Measurements from ENCODE around the gene ABCB10.
"Not testable (repeated sequence)": the region's sequence is repeated elsewhere in the genome, so short reads cannot be mapped to it uniquely, and the experiment has no call there.

Gene ABCB10

DNA sequence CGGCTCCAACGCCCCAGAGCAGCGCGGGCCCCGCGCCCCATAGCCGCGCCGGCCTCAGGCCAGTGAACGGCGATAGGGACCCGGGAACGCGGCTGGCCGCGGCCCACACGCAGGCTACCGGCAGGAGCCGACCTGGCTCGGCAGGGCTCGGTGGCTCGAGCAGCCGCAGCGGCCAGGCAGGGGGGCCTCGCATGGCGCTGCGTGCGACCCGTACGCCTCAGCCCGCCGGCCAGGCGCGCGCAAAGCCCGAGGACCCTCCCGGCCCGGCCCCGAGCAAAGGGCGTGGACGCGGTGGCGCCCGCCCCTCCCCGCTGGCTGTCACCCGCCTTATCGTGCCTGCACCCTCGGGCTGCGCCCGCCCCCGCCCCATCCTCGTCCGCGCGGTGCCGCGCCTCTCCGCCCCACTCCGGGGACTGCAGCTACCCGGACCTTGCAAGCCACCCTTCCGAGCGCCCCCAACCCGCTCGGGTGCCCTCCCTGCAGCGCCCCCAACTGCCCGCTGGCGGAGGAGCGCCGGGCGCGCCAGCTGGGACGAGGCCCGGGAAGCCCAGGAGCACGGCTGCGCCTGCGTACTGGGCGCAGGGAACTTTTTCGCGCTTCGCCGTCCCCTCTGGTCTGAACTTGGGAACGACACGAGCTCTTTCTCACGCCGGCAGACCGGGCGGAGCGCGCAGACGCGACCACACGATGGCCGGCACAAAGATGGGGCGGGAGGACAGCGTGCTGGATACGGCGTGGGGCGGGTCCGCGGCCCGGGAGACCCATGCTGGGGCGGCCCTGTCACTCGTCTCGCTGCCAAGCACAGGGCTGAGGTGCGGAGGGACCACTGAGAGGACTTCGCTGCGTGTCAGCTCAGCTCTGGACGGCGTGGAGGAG, at the start of gene ABCB10:
Gene ABCB10 (minus strand): TSS at position 248 of the 876 bp plus-strand sequence. CDS start 55 bp downstream, at position 193.
- DNase-seq (ENCODE audit: low read depth): peak; percentile 97

DNA sequence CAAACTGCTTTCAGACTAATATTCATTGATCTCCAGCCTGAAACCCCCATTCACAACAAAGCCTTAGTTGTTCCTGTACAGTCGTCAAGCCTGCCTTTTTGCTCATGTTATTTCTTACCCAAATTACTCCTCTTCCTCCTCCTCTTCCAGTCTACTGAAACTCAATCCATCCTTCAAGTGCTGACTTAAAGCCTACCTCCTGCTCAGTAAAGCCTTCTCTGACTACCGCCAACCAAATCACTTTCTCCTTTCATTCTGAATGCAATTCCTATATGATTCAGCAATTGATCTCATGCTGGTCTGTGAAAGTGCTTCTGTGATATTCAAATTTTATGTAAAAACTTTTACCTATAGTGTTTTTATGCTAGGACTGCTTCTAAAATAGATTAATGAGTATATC, 48.9 kb upstream of the ABCB10 start:
- DNase-seq (ENCODE audit: low read depth): no peak

DNA sequence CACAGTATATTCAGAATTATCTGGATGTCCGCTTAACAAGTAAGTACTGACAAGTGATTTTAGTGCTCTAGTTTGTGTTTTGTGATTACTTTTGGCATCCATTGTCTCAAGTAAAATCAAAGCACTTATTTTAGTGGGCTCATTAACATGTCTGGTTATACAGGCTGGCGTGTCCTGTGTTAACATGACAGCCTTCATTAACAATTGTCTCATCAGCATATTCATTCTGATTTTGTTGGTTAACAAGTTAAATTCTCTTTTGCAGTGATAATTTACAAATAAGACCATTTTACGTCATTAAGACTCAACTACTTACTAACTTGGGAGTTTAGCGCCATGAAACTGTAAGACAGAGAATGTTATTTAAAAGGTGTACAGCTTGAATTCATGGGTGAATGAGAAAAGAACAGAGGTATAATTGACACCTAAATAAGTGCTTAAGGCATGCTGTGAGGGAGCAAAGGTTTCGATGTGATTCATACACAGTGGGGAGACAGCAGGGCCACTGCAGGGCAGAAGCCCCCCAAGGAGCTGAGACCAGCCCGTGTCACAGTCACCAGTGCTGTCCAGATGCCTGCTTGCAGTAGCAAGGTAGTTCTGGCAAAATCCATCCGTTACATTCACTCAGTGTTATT, 45.0 kb upstream of the ABCB10 start:
- no peak for DNase-seq (ENCODE audit: low read depth)

DNA sequence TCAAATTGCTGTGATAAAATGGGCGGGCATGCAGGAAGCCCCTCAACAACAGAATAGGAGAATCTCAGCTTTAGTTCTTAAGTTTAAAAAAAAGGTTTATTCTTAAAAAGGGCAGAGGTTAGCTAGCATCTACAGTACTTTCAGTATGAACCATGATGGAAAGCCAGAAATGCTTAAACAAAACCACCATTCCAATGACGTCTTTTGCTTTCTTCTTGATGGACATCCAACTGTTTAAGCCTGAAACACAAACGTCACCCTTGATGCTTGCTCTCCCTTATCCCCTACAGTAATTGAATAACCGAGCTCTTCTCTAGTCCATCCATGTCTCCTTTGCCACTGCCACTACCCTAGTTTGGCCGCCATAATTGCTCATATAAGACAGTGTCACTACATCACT, 41.7 kb upstream of the ABCB10 start:
- no peak for DNase-seq (ENCODE audit: low read depth)

DNA sequence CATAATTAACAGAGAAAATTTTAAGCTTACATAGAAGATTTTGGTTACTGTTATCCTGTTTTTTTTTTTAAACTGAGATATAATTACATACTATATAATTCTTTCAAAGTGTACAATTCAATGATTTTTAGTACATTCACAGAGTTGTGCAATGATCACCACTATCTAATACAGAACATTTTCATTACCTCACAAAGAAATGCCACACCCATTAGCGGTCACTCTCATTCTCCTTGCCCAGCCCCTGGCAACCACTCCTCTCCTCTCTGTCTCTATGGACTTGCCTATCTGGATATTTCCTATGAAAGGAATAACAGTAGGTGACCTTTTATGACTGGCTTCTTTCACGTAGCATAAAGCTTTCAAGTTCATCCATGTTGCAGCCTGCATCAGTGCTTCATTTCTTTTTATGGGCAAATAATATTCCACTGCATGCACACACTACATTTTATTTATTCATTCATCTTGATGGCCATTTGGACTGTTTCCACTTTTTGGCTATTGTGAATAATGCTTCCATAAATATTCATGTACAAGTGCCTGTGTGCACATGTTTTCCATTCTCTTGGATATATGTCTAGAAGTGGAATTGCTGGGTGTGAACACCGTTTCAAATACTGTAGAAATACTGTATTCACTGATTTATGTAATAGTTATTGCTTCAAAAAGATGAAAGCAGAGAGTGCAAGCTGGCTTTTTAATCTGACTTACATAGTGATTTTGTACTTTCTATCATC, 40.9 kb upstream of the ABCB10 start:
- DNase-seq (ENCODE audit: low read depth): peak; percentile 10

DNA sequence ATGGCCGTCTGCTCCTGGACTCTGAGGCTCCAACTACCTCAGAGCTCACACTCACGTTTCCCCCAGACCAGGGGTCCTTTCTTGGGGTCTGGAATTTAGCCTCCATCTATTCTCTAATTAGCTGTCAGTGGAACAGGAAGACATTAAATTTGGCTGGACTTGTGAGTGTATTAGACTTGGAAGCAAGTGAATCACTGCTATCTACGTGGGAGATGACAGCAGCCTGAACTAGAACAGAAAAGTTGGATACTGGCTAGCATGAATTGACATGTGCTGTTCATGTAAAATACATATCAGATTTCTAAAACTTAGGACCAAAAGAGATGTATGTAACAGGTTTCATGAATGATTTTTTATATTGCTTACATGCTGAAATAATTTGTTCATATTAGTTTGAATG, 39.4 kb upstream of the ABCB10 start:
- DNase-seq (ENCODE audit: low read depth): peak; percentile 69

DNA sequence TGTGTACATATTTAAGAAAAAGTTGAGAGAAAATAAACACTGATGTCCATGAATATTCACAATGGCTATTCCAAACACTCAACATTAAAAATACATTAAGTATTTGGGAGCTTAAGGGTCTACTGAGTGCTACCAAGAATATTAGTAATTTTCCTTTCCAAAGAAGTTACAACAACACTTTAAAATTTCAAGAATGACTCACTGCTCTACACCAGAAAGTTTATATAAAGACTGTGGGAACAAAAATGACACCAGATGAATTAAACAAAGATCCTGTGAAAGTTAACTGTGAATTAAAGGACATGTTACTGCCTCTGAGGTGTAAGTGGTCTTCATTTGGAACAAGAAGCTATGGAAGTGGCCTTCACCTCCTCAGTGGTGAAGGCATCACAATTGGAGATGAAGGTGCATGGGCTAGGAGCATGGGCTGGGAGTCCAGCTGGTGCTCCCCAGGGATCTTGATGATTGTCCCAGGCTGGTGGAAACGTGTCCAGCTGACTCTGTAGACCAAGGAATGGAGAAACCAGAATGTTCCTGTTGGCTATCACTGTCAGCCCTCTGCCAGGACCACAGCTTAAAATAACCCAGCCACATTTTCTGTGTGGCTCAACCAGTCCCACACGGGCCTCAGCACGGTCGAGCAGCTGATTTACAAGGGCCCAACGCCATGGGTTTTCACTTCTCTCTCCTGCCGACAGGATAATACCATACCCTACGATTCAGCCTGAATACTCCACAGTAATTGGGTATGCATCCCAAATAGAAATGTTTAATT, 38.6 kb upstream of the ABCB10 start:
- peak; percentile 76 for DNase-seq (ENCODE audit: low read depth)

DNA sequence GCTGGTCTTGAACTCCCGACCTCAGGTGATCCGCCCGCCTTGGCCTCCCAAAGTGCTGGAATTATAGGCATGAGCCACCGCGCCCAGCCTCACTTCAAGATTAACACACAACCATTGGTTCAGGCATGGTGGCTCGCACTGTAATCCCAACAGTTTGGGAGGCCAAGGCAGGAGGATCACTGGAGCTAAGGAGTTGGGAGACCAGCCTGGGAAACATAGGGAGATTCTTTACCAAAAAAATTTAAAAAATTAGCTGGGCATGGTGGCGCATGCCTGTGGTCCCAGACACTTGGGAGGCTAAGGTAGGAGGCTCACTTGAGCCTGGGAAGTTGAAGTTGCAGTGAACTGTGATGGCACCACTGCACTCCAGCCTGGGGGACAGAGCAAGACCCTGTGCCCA, 37.4 kb upstream of the ABCB10 start:
- DNase-seq (ENCODE audit: low read depth): not testable (repeated sequence)

DNA sequence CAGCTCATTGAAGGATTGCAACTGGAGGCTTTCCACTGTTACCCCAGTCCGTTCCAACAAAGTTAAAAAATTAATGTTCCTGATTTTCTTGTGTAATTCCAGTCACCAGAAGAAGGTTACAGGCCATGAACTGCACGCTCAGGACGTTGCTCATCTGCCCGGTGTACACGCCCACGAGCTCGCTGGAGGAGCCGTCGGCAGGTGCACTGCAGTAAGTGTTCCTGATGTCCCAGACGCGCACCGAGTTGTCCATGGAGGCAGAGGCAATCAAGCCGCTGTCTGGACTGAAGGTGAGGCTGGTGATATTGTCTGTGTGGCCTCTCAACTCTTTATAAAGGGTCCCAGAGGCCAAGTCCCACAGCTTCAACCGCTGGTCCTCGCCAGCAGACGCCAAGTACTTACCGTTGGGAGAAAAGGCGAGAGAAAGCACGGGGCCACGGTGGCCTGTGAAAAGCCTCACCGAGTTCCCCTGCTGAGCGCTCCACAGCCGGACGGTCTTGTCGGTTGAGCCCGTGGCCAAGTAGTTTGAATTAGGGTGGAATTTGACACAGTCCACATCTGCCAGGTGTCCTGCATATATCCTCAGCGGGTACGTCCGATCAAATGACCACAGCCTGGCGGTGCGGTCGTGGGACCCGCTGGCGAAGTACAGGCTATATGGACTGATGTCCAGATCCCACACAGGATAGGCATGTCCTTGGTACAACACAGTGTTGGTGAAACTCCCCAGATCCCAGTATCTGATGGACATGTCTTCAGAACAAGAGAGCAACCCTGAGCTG, 35.9 kb upstream of the ABCB10 start:
- no peak for DNase-seq (ENCODE audit: low read depth)

DNA sequence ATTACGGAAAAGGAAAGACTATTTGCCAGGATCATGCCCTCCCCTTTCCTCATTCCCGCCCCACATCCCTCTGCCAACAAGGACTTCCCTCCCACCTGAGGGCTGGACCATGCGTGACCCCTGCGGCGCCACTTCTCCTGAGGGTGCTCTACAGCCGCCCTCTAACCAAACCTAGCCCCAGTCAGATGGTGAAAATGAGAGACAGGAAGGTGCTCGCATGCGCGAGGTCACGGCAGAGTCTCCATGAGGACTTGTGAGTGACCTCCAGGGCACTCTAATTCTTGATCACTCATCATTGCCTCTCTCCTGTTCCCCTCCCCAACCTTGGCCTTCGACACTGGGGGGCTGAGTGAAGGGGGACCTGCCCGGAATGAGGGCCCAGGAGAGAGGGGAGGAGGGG, 35.3 kb upstream of the ABCB10 start:
- DNase-seq (ENCODE audit: low read depth): no peak

DNA sequence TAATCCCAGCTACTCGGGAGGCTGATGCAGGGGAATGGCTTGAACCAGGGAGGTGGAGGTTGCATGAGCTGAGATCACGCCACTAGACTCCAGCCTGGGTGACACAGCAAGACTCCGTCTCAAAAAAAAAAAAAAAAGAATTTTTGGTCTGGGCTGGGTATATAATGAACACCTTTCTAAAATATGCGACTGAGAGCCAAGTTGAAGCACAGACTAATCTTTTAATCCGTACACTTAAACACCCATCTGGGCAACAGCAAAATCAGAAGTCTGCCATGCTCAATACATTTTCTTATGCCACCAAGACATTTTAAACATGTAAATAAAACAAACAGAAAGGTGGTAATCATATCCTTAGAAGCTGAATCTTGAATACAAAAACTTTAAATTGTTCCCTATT, 31.6 kb upstream of the ABCB10 start:
- no peak for DNase-seq (ENCODE audit: low read depth)

DNA sequence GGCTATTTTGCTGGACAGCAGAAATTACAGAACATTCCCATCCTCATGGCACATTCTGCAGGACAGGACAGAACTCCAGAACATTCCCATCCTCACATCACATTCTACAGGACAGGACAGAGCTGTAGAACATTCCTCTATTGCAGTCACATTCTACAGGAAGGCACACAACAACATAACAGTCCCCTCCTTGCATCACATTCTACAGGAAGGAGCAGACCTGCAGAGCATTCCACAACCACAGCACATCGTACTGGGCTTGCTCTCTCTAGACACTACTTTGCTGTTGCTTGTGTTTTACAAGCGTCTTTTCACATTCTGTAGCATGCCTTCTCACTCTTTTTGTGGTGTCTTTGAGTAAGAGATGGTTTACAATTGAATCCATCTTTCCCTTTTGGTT, 26.8 kb upstream of the ABCB10 start:
- no peak for DNase-seq (ENCODE audit: low read depth)

DNA sequence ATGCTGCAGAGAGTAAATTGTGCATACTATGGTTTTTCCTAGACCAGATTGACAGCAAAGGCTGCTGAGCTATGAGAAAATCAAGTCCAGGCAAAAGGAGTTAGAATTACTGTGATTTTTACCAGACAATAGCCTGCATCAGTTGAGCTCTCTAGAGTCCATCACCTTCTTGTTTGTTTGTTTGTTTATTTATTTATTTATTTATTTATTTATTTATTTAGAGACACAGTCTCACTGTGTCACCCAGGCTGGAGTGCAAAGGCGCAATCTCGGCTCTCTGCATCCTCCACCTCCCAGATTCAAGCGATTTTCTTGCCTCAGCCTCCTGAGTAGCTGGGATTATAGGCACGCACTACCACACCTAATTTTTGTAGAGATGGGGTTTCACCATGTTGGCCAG, 24.2 kb upstream of the ABCB10 start:
- DNase-seq (ENCODE audit: low read depth): no peak

DNA sequence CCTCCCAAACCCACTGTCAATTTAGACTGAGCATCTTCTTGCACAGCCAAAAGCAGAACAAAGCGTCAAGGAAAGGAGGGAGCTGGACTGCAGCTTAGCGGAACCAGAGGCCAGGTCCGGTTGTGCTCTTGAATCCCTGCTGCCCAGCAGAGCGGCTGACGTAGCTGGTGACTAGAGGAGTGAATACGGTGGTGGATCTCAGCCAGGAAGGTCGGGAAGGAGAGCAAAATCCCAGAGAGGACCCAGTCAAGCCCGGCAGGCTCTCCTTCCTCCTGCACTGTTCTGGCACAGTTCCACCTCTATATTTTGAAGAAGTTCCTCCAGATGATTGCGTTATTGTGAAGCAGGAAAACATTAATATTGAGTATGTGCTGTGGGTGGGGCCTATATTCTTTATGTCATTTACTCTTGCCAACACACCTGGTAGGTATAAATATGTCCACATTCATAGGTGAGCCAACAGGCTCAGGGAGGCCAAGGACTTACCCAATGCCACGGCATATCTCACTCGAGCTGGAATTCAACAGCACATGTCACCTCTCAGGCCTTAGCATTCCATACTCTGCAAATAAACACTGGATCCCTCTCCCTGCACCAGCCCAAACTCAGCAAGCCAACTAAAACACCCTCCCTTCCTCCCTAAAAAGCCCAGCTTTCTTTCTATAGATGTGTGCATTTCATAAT, 23.6 kb upstream of the ABCB10 start:
- DNase-seq (ENCODE audit: low read depth): peak; percentile 47

DNA sequence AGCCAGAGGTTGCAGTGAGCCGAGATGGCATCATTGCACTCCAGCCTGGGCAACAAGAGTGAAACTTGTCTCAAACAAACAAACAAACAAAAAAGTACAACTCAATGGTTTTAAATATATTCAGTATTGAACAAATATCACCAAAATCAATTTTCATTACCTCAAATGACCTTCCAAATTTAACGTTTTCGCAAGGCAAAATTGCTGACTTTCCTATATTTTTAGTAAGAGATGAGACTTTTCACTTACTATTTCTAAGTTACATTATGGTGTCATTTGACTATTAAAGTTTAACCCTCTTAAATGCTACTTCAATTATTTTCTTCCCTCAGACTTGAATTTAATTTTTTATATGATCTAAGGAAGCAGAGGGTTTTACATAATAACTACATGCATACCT, 23.0 kb upstream of the ABCB10 start:
- DNase-seq (ENCODE audit: low read depth): no peak

DNA sequence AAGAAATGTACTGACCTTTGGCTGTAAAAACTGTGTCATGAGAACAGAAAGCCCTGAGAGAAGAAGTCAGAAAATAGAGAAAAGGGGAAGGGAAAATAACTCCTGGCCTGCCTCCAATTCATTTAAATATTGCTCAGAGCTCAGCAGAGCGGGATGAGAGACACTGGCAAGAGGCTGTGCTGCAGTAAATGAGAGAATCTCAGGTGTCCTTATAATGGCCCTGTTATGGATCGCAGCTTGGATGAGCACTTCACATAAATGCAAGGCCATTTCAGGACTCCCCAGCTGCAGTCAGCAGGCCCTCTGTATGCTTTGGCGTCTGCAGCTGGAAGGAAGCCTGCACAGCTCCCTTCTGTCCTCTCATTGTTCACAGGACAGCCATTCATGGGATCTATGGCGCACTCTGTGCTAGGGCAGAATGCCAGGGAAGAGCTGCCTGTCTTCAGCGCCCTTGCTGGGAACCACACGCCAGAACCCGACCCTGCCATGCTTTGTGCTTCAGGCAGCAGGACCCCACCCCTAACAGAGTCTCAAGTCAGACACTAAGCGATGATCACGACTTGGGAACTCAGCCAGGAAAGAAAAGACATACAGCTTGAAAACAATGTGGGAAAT, 20.7 kb upstream of the ABCB10 start:
- DNase-seq (ENCODE audit: low read depth): peak; percentile 46

DNA sequence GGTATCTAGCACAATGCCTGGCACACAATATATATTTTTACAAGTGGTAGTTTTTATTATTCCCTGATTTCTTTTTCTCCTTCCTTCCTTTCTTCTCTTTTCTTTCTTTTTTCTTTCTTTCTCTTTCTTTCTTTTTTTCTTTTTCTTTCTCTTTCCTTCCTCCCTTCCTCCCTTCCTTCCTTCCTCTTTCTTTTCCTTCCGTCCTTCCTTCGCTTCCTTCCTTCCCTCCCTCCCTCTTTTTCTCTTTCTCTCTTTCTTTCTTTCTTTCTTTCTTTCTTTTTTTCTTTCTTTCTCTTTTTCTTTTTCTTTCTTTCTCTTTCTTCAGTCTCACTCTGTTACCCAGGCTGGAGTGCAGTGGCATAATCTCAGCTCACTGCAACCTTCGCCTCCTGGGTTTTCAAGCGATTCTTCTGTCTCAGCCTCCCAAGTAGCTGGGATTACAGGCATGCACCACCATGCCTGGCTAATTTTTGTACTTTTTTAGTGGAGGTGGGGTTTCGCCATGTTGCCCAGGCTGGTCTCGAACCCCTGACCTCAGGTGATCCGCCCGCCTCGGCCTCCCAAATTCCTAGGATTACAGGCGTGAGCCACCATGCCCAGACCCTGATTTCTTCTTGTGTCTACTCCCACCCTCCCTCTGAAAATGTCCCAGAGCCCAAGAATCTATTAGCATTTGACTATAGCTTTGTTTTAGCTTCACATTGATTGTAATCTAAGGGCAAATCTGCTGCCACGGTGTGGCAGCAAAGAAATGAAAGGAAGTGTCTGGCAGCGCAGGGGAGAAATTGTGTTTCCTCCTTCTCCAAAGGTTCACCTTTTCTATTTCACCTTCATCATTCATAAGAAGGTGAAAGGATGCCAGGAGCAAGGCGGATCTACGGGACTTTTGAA, 19.9 kb upstream of the ABCB10 start:
- no peak for DNase-seq (ENCODE audit: low read depth)

DNA sequence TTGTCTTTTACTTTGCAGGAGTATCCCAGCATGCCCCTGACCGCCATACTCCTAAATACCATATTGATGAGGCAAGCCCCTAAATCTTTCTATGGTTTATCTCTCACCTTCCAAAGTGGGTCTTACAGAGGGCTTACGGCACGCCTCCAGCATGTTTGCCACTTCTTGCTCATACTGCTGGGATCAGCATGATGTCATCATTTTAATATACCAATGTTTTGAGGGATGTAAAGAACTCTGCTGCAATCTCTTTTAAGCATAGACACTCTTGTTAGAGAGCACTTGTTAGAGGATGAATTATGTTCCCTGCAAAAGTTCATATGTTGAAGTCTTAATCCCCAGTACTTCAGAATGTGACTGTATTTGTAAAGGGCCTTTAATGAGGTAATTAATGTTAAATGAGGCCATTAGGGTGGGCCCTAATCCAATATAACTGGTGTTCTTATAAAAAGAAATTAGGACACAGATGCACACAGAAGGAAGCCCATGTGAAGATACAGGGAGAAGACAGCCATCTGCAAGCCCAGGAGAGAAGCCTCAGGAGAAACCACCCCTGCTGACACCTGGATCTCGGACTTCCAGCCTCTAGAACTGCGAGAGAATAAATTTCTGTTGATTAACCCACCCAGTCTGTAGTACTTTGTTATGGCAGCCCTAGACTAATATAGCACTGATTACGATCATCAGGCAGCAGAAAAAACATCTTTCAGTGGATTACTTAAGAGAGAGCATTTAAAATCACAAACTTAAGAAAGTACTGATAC, 16.4 kb upstream of the ABCB10 start:
- no peak for DNase-seq (ENCODE audit: low read depth)
